UCSD-AML1 (cell line): ENCODE measurements around the gene CTAGE4.
"Not testable (repeated sequence)": the region's sequence is repeated elsewhere in the genome, so short reads cannot be mapped to it uniquely, and the experiment has no call there.

Experiments
- DNase-seq: peaks from one replicate; lab custom pipeline; 2025; ENCODE audit not compliant: unreplicated experiment; lab: John Stamatoyannopoulos, UW

Gene CTAGE4

GRCh38 chr7:144203086-144203485 lies 19.8 kb downstream of the CTAGE4 start:
- DNase-seq = not testable (repeated sequence)

GRCh38 chr7:144205306-144205705 lies 22.0 kb downstream of the CTAGE4 start:
- DNase-seq = not testable (repeated sequence)

- DNase-seq = not testable (repeated sequence)
Measured at GRCh38 chr7:144217200-144217599, 33.9 kb downstream of the CTAGE4 start.

GRCh38 chr7:144218581-144218980 lies 35.3 kb downstream of the CTAGE4 start:
- not testable (repeated sequence) for DNase-seq

- not testable (repeated sequence) for DNase-seq
Measured at GRCh38 chr7:144219149-144219548, 35.9 kb downstream of the CTAGE4 start.

- DNase-seq = not testable (repeated sequence)
Measured at GRCh38 chr7:144220531-144220930, 37.3 kb downstream of the CTAGE4 start.

- not testable (repeated sequence) for DNase-seq
Measured at GRCh38 chr7:144223675-144224074, 40.4 kb downstream of the CTAGE4 start.

- not testable (repeated sequence) for DNase-seq
Measured at GRCh38 chr7:144226866-144227265, 43.6 kb downstream of the CTAGE4 start.

GRCh38 chr7:144228810-144229209 lies 45.5 kb downstream of the CTAGE4 start:
- not testable (repeated sequence) for DNase-seq

- not testable (repeated sequence) for DNase-seq
Measured at GRCh38 chr7:144231027-144231426, 47.8 kb downstream of the CTAGE4 start.

- DNase-seq = not testable (repeated sequence)
Measured at GRCh38 chr7:144233039-144233438, 49.8 kb downstream of the CTAGE4 start.
